OCI-LY1 (cell line): ENCODE measurements around the gene LTBP1.
"Not testable (repeated sequence)": the region's sequence is repeated elsewhere in the genome, so short reads cannot be mapped to it uniquely, and the experiment has no call there.

Source experiments
- H2AFZ ChIP-seq: fragments of 200-600 bp; sonication (generic), shearing (Covaris generic); 2 replicates; pipeline ENCODE4 v1.6.0; 2014; ENCODE audit warnings: antibody characterized with exemption, mild to moderate bottlenecking, low read length
- H3F3A ChIP-seq: fragments of 200-600 bp; sonication (generic), shearing (Covaris generic); 2 replicates; pipeline ENCODE4 v1.6.0; 2014; ENCODE audit warnings: mild to moderate bottlenecking, antibody characterized with exemption, low read length, moderate library complexity; ENCODE audit not compliant: insufficient read depth
- H3K27ac ChIP-seq: fragments of 200-600 bp; sonication (generic); 2 replicates; pipeline ENCODE4 v1.5.1; 2014; ENCODE audit warnings: low read length, mixed run types, mild to moderate bottlenecking, low read depth; ENCODE audit not compliant: poor library complexity, severe bottlenecking
- H3K27me3 ChIP-seq: fragments of 200-600 bp; sonication (generic); 2 replicates; pipeline ENCODE4 v1.6.0; 2014; ENCODE audit warnings: antibody characterized with exemption, mild to moderate bottlenecking, low read length, moderate library complexity; ENCODE audit not compliant: insufficient read depth
- H3K36me3 ChIP-seq: fragments of 200-600 bp; sonication (generic); 2 replicates; pipeline ENCODE4 v1.6.1; 2014; ENCODE audit warnings: mild to moderate bottlenecking, antibody characterized with exemption, low read length, moderate library complexity, mixed read lengths; ENCODE audit not compliant: insufficient read depth
- H3K4me1 ChIP-seq: fragments of 200-600 bp; sonication (generic); 2 replicates; pipeline ENCODE4 v1.5.1; 2014; ENCODE audit warnings: mild to moderate bottlenecking, low read length, moderate library complexity; ENCODE audit not compliant: insufficient read depth, severe bottlenecking
- H3K4me2 ChIP-seq: fragments of 200-600 bp; sonication (generic), shearing (Covaris generic); 2 replicates; pipeline ENCODE4 v1.6.1; 2014; ENCODE audit warnings: low read length
- H3K4me3 ChIP-seq: fragments of 200-600 bp; sonication (generic); 2 replicates; pipeline ENCODE4 v1.5.1; 2014; ENCODE audit warnings: low read length, low read depth, mild to moderate bottlenecking, mixed read lengths; ENCODE audit not compliant: poor library complexity, severe bottlenecking
- H3K79me2 ChIP-seq: fragments of 200-600 bp; shearing (Covaris generic); 2 replicates; pipeline ENCODE4 v1.6.1; 2016; ENCODE audit warnings: mixed run types, low read length, mixed read lengths; ENCODE audit not compliant: insufficient read depth
- H3K9ac ChIP-seq: fragments of 200-600 bp; sonication (generic), shearing (Covaris generic); 2 replicates; pipeline ENCODE4 v1.6.1; 2014; ENCODE audit warnings: mild to moderate bottlenecking, low read length, mixed read lengths
- H3K9me2 ChIP-seq: fragments of 200-600 bp; sonication (generic), shearing (Covaris generic); 2 replicates; pipeline ENCODE4 v1.6.1; 2014; ENCODE audit warnings: low read depth, mild to moderate bottlenecking, low read length, mixed read lengths
- H3K9me3 ChIP-seq: fragments of 200-600 bp; shearing (Covaris generic); 2 replicates; pipeline ENCODE4 v1.6.1; 2014; ENCODE audit warnings: low read length, mixed read lengths
- H4K20me1 ChIP-seq: fragments of 200-600 bp; sonication (generic), shearing (Covaris generic); 2 replicates; pipeline ENCODE4 v1.6.0; 2016; ENCODE audit warnings: mild to moderate bottlenecking, low read length; ENCODE audit not compliant: insufficient read depth
- CTCF ChIP-seq: fragments of 200-600 bp; sonication (generic), shearing (Covaris generic); IDR thresholded peaks from 2 replicates; pipeline ENCODE4 v1.5.1; 2017; ENCODE audit warnings: mild to moderate bottlenecking, antibody characterized with exemption, low read length, moderate library complexity, mixed read lengths
- EZH2 ChIP-seq: fragments of 200-600 bp; sonication (generic), shearing (Covaris generic); IDR thresholded peaks from 2 replicates; pipeline ENCODE4 v1.8.0; 2017; ENCODE audit warnings: borderline replicate concordance, mixed run types, mild to moderate bottlenecking, antibody characterized with exemption, low read length, moderate library complexity, mixed read lengths

The LTBP1 gene

GRCh38 chr2:33056170-33056569, 109.4 kb downstream of the LTBP1 start:
- Histone ChIP-seq H3K4me2 (no peak overlapping the region), H2AFZ (no peak overlapping the region), H3K4me1 (peaks cover 48% of the 10 kb centered on the region), H3K36me3 (peaks cover 48% of the 10 kb centered on the region), H3K9ac (no peak overlapping the region), H3K27me3 (no peaks in the 10 kb centered on the region), H3K9me2 (no peaks in the 10 kb centered on the region), H3K79me2 (peaks cover 18% of the 10 kb centered on the region; the same call in 1 of the 2 replicates), H4K20me1 (no peaks in the 10 kb centered on the region), H3K9me3 (no peaks in the 10 kb centered on the region), H3F3A (peaks cover 5% of the 10 kb centered on the region; the same call in 1 of the 2 replicates), H3K27ac (no peak overlapping the region), H3K4me3 (no peak overlapping the region)
- TF ChIP-seq EZH2 = no peak
- TF ChIP-seq CTCF = no peak

- Histone ChIP-seq H3K79me2 (peaks cover 14% of the 10 kb centered on the region; the same call in 1 of the 2 replicates), H3K36me3 (peaks cover 53% of the 10 kb centered on the region), H3K4me1 (peaks cover 55% of the 10 kb centered on the region), H3K9ac (peak overlapping the region; percentile 66; the same call in 1 of the 2 replicates), H3K27ac (peak overlapping the region; percentile 98)
- H3F3A ChIP-seq, H2AFZ ChIP-seq, H3K27me3 ChIP-seq, H4K20me1 ChIP-seq, H3K4me2 ChIP-seq, H3K9me2 ChIP-seq, H3K4me3 ChIP-seq, H3K9me3 ChIP-seq: not testable (repeated sequence)
These were observed 110.7 kb downstream of the LTBP1 start for GRCh38 chr2:33057307-33058028.

- Histone ChIP-seq H4K20me1 (no peaks in the 10 kb centered on the region), H3K36me3 (peaks cover 48% of the 10 kb centered on the region), H3K4me2 (peak overlapping the region; percentile 65), H3K9me3 (no peaks in the 10 kb centered on the region), H3K27me3 (no peaks in the 10 kb centered on the region), H2AFZ (no peak overlapping the region), H3K4me3 (peak overlapping the region; percentile 38), H3K4me1 (peaks cover 63% of the 10 kb centered on the region), H3K9me2 (no peaks in the 10 kb centered on the region), H3F3A (peaks cover 5% of the 10 kb centered on the region; the same call in 1 of the 2 replicates), H3K9ac (peak overlapping the region; percentile 66), H3K27ac (peak overlapping the region; percentile 98), H3K79me2 (peaks cover 23% of the 10 kb centered on the region; the same call in 1 of the 2 replicates)
- TF ChIP-seq CTCF = no peak
- no peak for TF ChIP-seq EZH2
These were observed 112.1 kb downstream of the LTBP1 start for GRCh38 chr2:33058716-33059470.
